DND-41 (cell line): Measurements from ENCODE around the gene CYTL1.

Experiments
- ATAC-seq: fragments of 200-7000 bp; cut with Tn5 transposase; 3 replicates; pipeline ENCODE4 v1.9.1; 2021; ENCODE audit warnings: low read depth; ENCODE audit not compliant: insufficient read depth
- DNase-seq: peaks from one replicate; pipeline ENCODE4 v3.0.0-alpha.2; 2020
- H2AFZ ChIP-seq: 2 replicates; pipeline ENCODE4 v1.6.0; 2012; ENCODE audit warnings: low read depth, low read length
- H3K27ac ChIP-seq: 2 replicates; pipeline ENCODE4 v1.5.1; 2012; ENCODE audit warnings: low read length, inconsistent platforms
- H3K27me3 ChIP-seq: fragments of 200-600 bp; sonication (generic); 2 replicates; pipeline ENCODE4 v1.6.0; 2012; ENCODE audit warnings: low read length, mild to moderate bottlenecking, inconsistent platforms; ENCODE audit not compliant: insufficient read depth, poor library complexity
- H3K36me3 ChIP-seq: 2 replicates; pipeline ENCODE4 v1.5.1; 2012; ENCODE audit warnings: low read length, inconsistent platforms; ENCODE audit not compliant: insufficient read depth
- H3K4me1 ChIP-seq: 2 replicates; pipeline ENCODE4 v1.5.1; 2012; ENCODE audit warnings: mild to moderate bottlenecking, low read length; ENCODE audit not compliant: insufficient read depth
- H3K4me2 ChIP-seq: 2 replicates; pipeline ENCODE4 v1.6.0; 2012; ENCODE audit warnings: mild to moderate bottlenecking, moderate library complexity, low read length, inconsistent platforms; ENCODE audit not compliant: insufficient read depth
- H3K4me3 ChIP-seq, 2 experiments: fragments of 200-600 bp in 1 of 2; shearing (Covaris generic) in 1 of 2; 2 replicates each; pipeline ENCODE4 v1.5.1; 2012 to 2016; ENCODE audit warnings: inconsistent platforms in 2 of 2, low read length in 2 of 2, mild to moderate bottlenecking in 2 of 2, low read depth in 1 of 2, moderate library complexity in 1 of 2
- H3K79me2 ChIP-seq: 2 replicates; pipeline ENCODE4 v1.6.0; 2012; ENCODE audit warnings: low read length, inconsistent platforms; ENCODE audit not compliant: insufficient read depth
- H3K9ac ChIP-seq: 2 replicates; pipeline ENCODE4 v1.6.0; 2012; ENCODE audit warnings: low read depth, mild to moderate bottlenecking, inconsistent platforms, low read length, moderate library complexity
- H3K9me3 ChIP-seq: 2 replicates; pipeline ENCODE4 v1.5.1; 2012; ENCODE audit warnings: low read length, moderate library complexity, mild to moderate bottlenecking, inconsistent platforms; ENCODE audit not compliant: insufficient read depth, severe bottlenecking
- H4K20me1 ChIP-seq: 2 replicates; pipeline ENCODE4 v1.6.0; 2012; ENCODE audit warnings: low read length; ENCODE audit not compliant: insufficient read depth
- EZH2 ChIP-seq: IDR thresholded peaks from 3 replicates; pipeline ENCODE4 v1.6.1; 2012; ENCODE audit warnings: borderline replicate concordance, low read depth, mild to moderate bottlenecking, moderate library complexity, low read length, inconsistent platforms; ENCODE audit not compliant: severe bottlenecking
- TF ChIP-seq, protein P1 (sequence below): IDR thresholded peaks from 2 replicates; pipeline ENCODE4 v1.5.1; 2012; ENCODE audit warnings: borderline replicate concordance, low read length, moderate library complexity, mild to moderate bottlenecking; ENCODE audit not compliant: poor library complexity, severe bottlenecking; ENCODE audit errors: extremely low read depth

The CYTL1 gene

DNA sequence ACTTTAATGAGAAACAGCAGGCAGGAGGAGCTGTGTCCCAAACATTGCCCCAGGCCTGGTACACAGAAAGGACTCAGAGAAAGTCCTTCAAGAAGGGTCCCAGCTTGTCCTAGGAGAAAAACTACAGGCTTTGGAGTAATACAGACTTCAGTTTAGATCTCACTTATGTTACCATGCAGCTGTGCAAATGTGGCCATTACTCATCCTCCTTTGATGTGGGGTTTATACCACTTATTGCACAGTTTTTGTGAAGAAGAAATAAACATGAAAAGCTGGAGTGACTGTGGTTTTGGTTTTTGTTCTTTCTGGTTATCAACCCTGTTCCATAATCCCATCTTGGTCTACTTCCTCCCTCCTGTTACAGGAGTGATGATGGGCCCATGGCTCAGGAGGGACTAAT is 8.1 kb upstream of the CYTL1 start:
- peaks cover 45% of the 10 kb centered on the region for H3K4me1 ChIP-seq
- peak overlapping the region; percentile 16; the same call in 1 of the 2 replicates for H3K9ac ChIP-seq
- H3K4me2 ChIP-seq = no peak overlapping the region
- no peak overlapping the region for H3K4me3 ChIP-seq
- H3K27me3 ChIP-seq = no peaks in the 10 kb centered on the region
- no peaks in the 10 kb centered on the region for H3K79me2 ChIP-seq
- H3K27ac ChIP-seq = peak overlapping the region; percentile 75
- H3K9me3 ChIP-seq = no peaks in the 10 kb centered on the region
- peak; percentile 31 for DNase-seq
- no peaks in the 10 kb centered on the region for H3K36me3 ChIP-seq
- H4K20me1 ChIP-seq = no peaks in the 10 kb centered on the region
- ATAC-seq = peak; percentile 85
- H2AFZ ChIP-seq = no peak overlapping the region
- TF ChIP-seq, protein P1, sequence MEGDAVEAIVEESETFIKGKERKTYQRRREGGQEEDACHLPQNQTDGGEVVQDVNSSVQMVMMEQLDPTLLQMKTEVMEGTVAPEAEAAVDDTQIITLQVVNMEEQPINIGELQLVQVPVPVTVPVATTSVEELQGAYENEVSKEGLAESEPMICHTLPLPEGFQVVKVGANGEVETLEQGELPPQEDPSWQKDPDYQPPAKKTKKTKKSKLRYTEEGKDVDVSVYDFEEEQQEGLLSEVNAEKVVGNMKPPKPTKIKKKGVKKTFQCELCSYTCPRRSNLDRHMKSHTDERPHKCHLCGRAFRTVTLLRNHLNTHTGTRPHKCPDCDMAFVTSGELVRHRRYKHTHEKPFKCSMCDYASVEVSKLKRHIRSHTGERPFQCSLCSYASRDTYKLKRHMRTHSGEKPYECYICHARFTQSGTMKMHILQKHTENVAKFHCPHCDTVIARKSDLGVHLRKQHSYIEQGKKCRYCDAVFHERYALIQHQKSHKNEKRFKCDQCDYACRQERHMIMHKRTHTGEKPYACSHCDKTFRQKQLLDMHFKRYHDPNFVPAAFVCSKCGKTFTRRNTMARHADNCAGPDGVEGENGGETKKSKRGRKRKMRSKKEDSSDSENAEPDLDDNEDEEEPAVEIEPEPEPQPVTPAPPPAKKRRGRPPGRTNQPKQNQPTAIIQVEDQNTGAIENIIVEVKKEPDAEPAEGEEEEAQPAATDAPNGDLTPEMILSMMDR = peak; percentile 11
- no peak for TF ChIP-seq EZH2

DNA sequence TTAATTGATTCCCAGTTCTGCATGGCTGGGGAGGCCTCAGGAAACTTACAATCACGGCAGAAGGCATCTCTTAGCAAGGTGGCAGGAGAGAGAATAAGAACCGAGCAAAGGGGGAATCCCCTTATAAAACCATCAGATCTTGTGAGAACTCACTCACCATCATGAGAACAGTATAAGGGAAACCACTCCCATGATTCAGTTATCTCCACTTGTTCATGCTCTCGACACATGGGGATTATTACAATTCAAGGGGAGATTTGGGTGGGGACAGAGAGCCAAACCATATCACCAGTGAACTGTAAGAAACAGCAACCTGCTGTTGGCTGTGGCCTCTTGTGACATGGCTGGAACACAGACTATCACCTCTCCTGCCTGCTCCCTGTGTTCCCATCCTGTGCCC is 7.1 kb upstream of the CYTL1 start:
- Histone ChIP-seq H3K9ac (peak overlapping the region; percentile 16; the same call in 1 of the 2 replicates), H3K27me3 (no peaks in the 10 kb centered on the region), H2AFZ (no peak overlapping the region), H3K4me3 (no peak overlapping the region), H3K4me1 (peaks cover 35% of the 10 kb centered on the region), H4K20me1 (no peaks in the 10 kb centered on the region), H3K79me2 (no peaks in the 10 kb centered on the region), H3K9me3 (no peaks in the 10 kb centered on the region), H3K36me3 (no peaks in the 10 kb centered on the region), H3K4me2 (no peak overlapping the region), H3K27ac (peak overlapping the region; percentile 75)
- ATAC-seq = no peak
- no peak for TF ChIP-seq EZH2
- TF ChIP-seq, protein P1 = no peak
- DNase-seq = no peak

DNA sequence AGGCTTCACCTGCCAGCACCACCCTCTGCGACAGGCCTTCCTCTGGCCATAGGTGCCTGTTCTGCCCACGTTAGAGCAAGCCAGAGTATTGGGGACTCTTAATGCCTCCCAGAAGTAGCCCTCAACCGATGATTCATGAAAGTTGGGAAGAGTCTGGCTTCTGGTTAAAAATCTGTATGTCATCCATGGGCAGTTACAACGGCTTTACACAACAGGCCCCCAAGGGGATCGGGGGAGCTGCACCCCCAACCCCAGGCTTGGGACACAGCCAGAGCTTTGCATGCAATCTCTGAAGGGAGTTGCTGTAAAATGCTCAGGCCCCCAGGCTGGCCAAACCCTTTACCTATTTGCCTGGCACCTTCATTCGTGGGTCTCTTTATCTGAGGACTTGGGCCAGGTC is 5.4 kb upstream of the CYTL1 start:
- Histone ChIP-seq H2AFZ (no peak overlapping the region), H3K36me3 (no peaks in the 10 kb centered on the region), H3K4me3 (no peak overlapping the region), H3K27ac (no peak overlapping the region), H4K20me1 (no peaks in the 10 kb centered on the region), H3K79me2 (no peaks in the 10 kb centered on the region), H3K9me3 (no peaks in the 10 kb centered on the region), H3K27me3 (no peaks in the 10 kb centered on the region), H3K9ac (no peak overlapping the region), H3K4me2 (no peak overlapping the region), H3K4me1 (peaks cover 32% of the 10 kb centered on the region)
- no peak for DNase-seq
- no peak for TF ChIP-seq EZH2
- TF ChIP-seq, protein P1 = no peak
- ATAC-seq = no peak

DNA sequence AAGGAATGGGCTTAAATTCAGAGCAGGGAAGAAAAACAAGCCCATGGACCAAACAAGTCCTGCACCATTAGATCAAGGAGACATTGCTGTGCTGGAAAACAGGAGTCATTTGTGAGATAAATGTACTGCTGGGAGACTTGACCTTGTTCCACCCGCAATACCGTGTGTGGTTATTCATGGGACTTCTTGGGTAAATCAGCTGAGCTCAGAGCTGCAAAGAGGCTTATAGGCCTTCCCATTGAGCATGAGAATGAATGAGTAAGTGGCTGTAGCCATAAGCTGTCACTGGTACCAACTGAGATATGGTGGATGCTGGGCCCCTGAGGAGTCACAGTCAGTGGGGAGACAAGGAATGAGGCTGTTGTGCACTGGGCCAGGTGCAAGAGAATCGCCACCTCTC is 2.3 kb upstream of the CYTL1 start:
- Histone ChIP-seq H3K4me3 (no peak overlapping the region), H3K4me1 (peaks cover 2% of the 10 kb centered on the region), H3K4me2 (no peak overlapping the region), H2AFZ (no peak overlapping the region), H3K36me3 (no peaks in the 10 kb centered on the region), H3K27ac (no peak overlapping the region), H3K9ac (no peak overlapping the region), H3K9me3 (no peaks in the 10 kb centered on the region), H3K79me2 (no peaks in the 10 kb centered on the region), H3K27me3 (no peaks in the 10 kb centered on the region), H4K20me1 (no peaks in the 10 kb centered on the region)
- ATAC-seq (no peak), DNase-seq (no peak)
- TF ChIP-seq EZH2 = no peak
- TF ChIP-seq, protein P1 = no peak
